BLaER1 treated with 17β-estradiol and CSF1 and Interleukin-3, amounts not matched to agents 10 nM and 100 nM (cell line): ENCODE measurements around the gene CERS5.

ENCODE experiments used
- H3K27ac ChIP-seq, 11 experiments: shearing (Covaris generic); formaldehyde crosslinking; 2 replicates each; pipeline ENCODE4 v1.8.1; 2022
- H3K27me3 ChIP-seq, 11 experiments: shearing (Covaris generic); formaldehyde crosslinking; 2 replicates each; pipeline ENCODE4 v1.8.1; 2022
- H3K36me3 ChIP-seq, 11 experiments: shearing (Covaris generic); formaldehyde crosslinking; 2 replicates each; pipeline ENCODE4 v1.8.1; 2022
- H3K4me1 ChIP-seq, 10 experiments: shearing (Covaris generic); formaldehyde crosslinking; 2 replicates each; pipeline ENCODE4 v1.8.1; 2022
- H3K4me2 ChIP-seq, 11 experiments: shearing (Covaris generic); formaldehyde crosslinking; 2 replicates each; pipeline ENCODE4 v1.8.1; 2022
- H3K4me3 ChIP-seq, 10 experiments: shearing (Covaris generic); formaldehyde crosslinking; 2 replicates each; pipeline ENCODE4 v1.8.1; 2022
- H3K9ac ChIP-seq, 11 experiments: shearing (Covaris generic); formaldehyde crosslinking; 2 replicates each; pipeline ENCODE4 v1.8.1; 2022
- H3K9me3 ChIP-seq, 11 experiments: shearing (Covaris generic); formaldehyde crosslinking; replicated peaks in 1 of 11; 2 replicates each; pipeline ENCODE4 v1.8.1; 2022
- H4K20me1 ChIP-seq, 11 experiments: shearing (Covaris generic); formaldehyde crosslinking; 2 replicates each; pipeline ENCODE4 v1.8.1; 2022
- Cebpa-rat ChIP-seq, 11 experiments: shearing (Covaris generic); IDR thresholded peaks; 2 replicates each; pipeline ENCODE4 v1.8.1; 2022

CERS5 gene

DNA sequence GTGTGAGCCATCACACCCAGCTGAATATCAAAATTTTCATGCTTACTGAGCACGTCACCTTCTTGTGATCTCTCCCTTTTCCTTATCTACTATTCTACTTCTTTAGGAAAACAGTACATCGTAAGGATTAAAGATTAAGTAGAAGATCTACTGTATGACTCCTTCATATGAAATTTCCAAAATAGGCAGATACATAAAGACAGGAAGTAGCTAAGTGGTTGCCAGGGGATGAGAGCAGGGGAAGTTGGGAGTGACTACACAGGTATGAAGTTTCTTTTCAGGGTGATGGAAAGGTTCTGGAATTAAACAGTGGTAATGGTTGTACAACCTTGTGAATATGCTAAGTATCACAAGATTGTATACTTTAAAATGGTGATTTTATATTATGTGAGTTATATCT, 36.5 kb upstream of the CERS5 start:
- no peak overlapping the region for H3K4me3 ChIP-seq
- H4K20me1 ChIP-seq: no peaks in the 10 kb centered on the region
- no peak overlapping the region for H3K27ac ChIP-seq
- H3K36me3 ChIP-seq: peaks cover 12 to 94% (median 47%) of the 10 kb centered on the region in 11 experiments; a peak in 19 of 22 replicates
- H3K9me3 ChIP-seq: no peaks in the 10 kb centered on the region
- H3K27me3 ChIP-seq: no peaks in the 10 kb centered on the region
- H3K4me2 ChIP-seq: no peak overlapping the region
- TF ChIP-seq Cebpa-rat (IDR thresholded peaks at IDR 0.05): no peak
- no peaks in the 10 kb centered on the region for H3K4me1 ChIP-seq
- no peak overlapping the region for H3K9ac ChIP-seq

DNA sequence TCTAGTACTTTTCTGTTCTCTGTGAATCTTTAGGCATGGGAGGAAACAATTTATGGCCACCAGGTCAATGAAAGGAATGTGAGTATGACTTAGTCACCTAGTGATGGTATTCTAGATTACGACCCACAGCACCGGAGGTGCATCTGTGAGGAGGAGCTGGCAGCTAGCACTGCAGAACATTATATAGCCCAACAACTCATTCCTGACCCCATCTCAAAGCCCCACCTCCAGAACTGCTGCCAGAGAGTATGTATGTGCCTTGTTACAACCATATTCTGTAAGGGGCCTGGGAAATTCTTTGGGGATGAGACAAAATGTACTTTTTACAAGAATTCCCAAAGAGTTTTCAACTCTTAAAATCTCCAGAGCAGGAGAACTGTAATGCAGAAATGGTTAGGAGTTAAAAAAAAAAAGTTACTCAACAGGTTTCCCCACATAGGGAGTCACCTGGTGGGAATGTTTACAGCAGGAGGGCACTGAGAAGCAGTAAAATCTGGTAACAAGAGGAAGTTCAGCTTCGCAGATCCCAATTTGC, 34.9 kb upstream of the CERS5 start:
- peaks cover 12 to 99% (median 50%) of the 10 kb centered on the region in 11 experiments; a peak in 19 of 22 replicates for H3K36me3 ChIP-seq

DNA sequence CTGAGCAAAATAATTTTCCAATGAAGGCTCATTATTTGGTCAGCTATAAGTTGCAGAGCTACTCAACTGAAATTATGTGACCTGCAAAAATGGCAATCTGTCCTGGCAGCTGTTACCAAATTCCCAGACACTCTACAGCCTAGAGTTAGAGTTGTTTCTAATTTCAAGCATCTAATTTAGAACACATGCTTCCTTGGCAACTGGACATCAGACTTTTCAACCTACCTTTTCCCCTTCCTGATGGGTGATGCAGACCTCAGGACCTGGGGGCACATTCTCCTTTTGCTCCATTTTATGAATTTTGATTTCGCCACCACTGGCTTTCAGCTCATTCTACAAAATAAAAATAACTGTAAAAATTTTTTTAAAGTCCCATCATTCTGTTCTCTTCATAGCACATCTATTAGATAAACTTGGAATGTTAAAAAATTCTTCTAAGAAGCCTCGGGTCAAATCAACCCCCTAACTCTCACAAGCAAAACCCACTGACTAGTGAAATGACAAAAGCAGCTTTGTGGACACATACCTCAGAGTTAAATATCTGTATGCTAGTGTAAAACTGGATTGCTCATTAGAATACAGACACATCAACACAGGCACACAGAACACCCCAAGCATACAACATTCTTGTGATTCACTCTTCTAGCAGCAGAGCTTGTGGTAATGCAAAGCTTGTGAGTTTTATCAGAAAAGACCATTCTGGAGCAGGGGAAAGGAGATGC, 33.5 kb upstream of the CERS5 start:
- Histone ChIP-seq H3K4me3 (no peak overlapping the region), H3K27ac (no peak overlapping the region), H3K36me3 (peaks cover 12 to 100% (median 52%) of the 10 kb centered on the region in 11 experiments; a peak in 19 of 22 replicates), H3K9me3 (no peaks in the 10 kb centered on the region), H3K4me2 (no peak overlapping the region), H3K27me3 (no peaks in the 10 kb centered on the region), H4K20me1 (no peaks in the 10 kb centered on the region), H3K4me1 (no peaks in the 10 kb centered on the region), H3K9ac (no peak overlapping the region)
- no peak for TF ChIP-seq Cebpa-rat (IDR thresholded peaks at IDR 0.05)

More for the DNA sequence above, 34.9 kb upstream of the CERS5 start:
- Histone ChIP-seq H3K9ac (no peak overlapping the region), H3K4me3 (no peak overlapping the region), H3K4me2 (no peak overlapping the region), H3K4me1 (no peaks in the 10 kb centered on the region), H3K27me3 (no peaks in the 10 kb centered on the region), H4K20me1 (no peaks in the 10 kb centered on the region), H3K27ac (no peak overlapping the region), H3K9me3 (no peaks in the 10 kb centered on the region)
- no peak for TF ChIP-seq Cebpa-rat (IDR thresholded peaks at IDR 0.05)

DNA sequence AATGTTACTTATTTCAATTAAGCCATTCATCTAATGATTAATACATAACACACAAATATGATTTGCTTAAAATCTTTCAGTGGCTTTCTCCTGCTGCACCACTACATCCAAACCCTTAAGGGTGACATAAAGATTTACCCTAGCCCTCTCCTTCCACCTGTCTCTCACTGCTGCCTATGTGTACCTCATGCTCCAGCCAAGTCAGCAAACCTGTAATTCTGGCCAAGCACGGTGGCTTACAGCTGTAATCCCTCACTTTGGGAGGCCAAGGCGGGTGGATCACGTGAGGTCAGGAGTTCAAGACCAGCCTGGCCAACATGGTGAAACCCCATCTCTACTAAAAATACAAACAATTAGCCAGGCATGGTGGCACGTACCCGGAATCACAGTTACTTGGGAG, 31.7 kb upstream of the CERS5 start:
- TF ChIP-seq Cebpa-rat (IDR thresholded peaks at IDR 0.05): no peak
- Histone ChIP-seq H3K4me1 (no peaks in the 10 kb centered on the region), H3K4me2 (no peak overlapping the region), H3K27ac (no peak overlapping the region), H3K4me3 (no peak overlapping the region), H3K9ac (no peak overlapping the region), H3K9me3 (no peaks in the 10 kb centered on the region), H3K27me3 (no peaks in the 10 kb centered on the region), H4K20me1 (no peaks in the 10 kb centered on the region), H3K36me3 (peaks cover 3 to 100% (median 49%) of the 10 kb centered on the region in 11 experiments; a peak in 18 of 22 replicates)

- no peak overlapping the region for H3K9ac ChIP-seq
- no peak overlapping the region for H3K4me3 ChIP-seq
- H3K27me3 ChIP-seq: no peaks in the 10 kb centered on the region
- H4K20me1 ChIP-seq: no peaks in the 10 kb centered on the region
- TF ChIP-seq Cebpa-rat (IDR thresholded peaks at IDR 0.05): no peak
- no peaks in the 10 kb centered on the region for H3K4me1 ChIP-seq
- no peak overlapping the region for H3K4me2 ChIP-seq
- peaks cover 0 to 96% (median 49%) of the 10 kb centered on the region in 11 experiments; a peak in 19 of 22 replicates for H3K36me3 ChIP-seq
- no peak overlapping the region for H3K27ac ChIP-seq
- H3K9me3 ChIP-seq: no peaks in the 10 kb centered on the region
These were observed 30.1 kb upstream of the CERS5 start for GRCh38 chr12:50197297-50197727.

- Histone ChIP-seq H3K4me2 (no peak overlapping the region), H3K36me3 (peaks cover 0 to 96% (median 52%) of the 10 kb centered on the region in 11 experiments; a peak in 19 of 22 replicates), H3K27me3 (no peaks in the 10 kb centered on the region), H3K4me1 (no peaks in the 10 kb centered on the region), H3K4me3 (no peak overlapping the region), H3K27ac (no peak overlapping the region), H3K9ac (no peak overlapping the region), H4K20me1 (no peaks in the 10 kb centered on the region), H3K9me3 (no peaks in the 10 kb centered on the region)
- TF ChIP-seq Cebpa-rat (IDR thresholded peaks at IDR 0.05): no peak
These were observed 29.4 kb upstream of the CERS5 start for GRCh38 chr12:50196537-50196936.

DNA sequence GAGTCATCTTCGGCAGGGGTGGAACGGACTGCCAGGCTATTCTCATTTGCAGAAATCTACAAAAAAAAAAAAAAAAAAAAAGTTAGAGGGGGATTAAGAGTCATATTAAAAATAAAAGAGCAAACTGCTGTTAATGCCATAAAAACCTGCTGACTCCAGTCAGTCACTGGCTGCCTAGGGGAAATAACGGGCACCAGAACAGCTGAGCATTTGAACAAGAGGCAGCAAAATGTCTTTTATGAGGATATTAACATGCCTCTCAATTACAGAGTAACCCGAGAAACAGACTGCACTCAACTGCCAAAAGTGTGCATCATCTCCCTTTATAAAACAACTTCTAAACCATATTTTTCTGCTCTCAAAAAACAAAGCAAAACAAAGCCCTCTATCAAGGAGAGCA, 28.7 kb upstream of the CERS5 start:
- Histone ChIP-seq H3K4me3 (no peak overlapping the region), H3K27me3 (no peaks in the 10 kb centered on the region), H3K4me1 (no peaks in the 10 kb centered on the region), H3K36me3 (peaks cover 0 to 96% (median 57%) of the 10 kb centered on the region in 11 experiments; a peak in 20 of 22 replicates), H3K27ac (no peak overlapping the region), H3K9me3 (no peaks in the 10 kb centered on the region), H3K4me2 (no peak overlapping the region), H4K20me1 (no peaks in the 10 kb centered on the region), H3K9ac (no peak overlapping the region)
- TF ChIP-seq Cebpa-rat (IDR thresholded peaks at IDR 0.05): no peak

- peaks cover 0 to 92% (median 32%) of the 10 kb centered on the region in 11 experiments; a peak in 19 of 22 replicates for H3K36me3 ChIP-seq
These were observed 25.7 kb upstream of the CERS5 start for GRCh38 chr12:50192908-50193307.

GRCh38 chr12:50192236-50192635, 25.1 kb upstream of the CERS5 start:
- H3K9me3 ChIP-seq: no peaks in the 10 kb centered on the region
- no peaks in the 10 kb centered on the region for H3K4me1 ChIP-seq
- H3K4me2 ChIP-seq: no peak overlapping the region
- peaks cover 0 to 92% (median 25%) of the 10 kb centered on the region in 11 experiments; a peak in 19 of 22 replicates for H3K36me3 ChIP-seq
- no peaks in the 10 kb centered on the region for H4K20me1 ChIP-seq
- no peaks in the 10 kb centered on the region for H3K27me3 ChIP-seq
- no peak for TF ChIP-seq Cebpa-rat (IDR thresholded peaks at IDR 0.05)
- H3K9ac ChIP-seq: no peak overlapping the region
- H3K27ac ChIP-seq: no peak overlapping the region
- H3K4me3 ChIP-seq: no peak overlapping the region

More at GRCh38 chr12:50192908-50193307, 25.7 kb upstream of the CERS5 start:
- Histone ChIP-seq H3K4me1 (no peaks in the 10 kb centered on the region), H4K20me1 (no peaks in the 10 kb centered on the region), H3K9me3 (no peaks in the 10 kb centered on the region), H3K9ac (no peak overlapping the region), H3K4me3 (no peak overlapping the region), H3K27me3 (no peaks in the 10 kb centered on the region), H3K27ac (no peak overlapping the region), H3K4me2 (no peak overlapping the region)
- TF ChIP-seq Cebpa-rat (IDR thresholded peaks at IDR 0.05): no peak

DNA sequence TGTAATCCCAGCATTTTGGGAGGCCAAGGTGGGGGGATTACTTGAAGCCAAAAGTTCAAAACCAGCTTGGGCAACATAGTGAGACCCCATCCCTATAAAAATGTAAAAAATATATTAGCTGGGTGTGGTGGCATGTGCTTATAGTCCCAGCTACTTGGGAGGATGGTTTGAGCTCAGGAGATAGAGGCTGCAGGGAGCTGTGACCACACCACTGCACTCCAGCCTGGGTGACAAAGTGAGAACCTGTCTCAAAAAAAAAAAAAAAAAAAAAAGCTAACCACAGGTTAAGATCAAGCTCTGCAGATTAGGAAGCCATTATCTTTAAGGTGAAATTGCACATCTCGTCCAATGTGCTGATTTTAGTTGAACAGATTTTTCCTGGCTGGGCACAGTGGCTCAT, 23.7 kb upstream of the CERS5 start:
- no peaks in the 10 kb centered on the region for H4K20me1 ChIP-seq
- H3K36me3 ChIP-seq: peaks cover 0 to 89% (median 21%) of the 10 kb centered on the region in 11 experiments; a peak in 18 of 22 replicates
- no peak overlapping the region for H3K27ac ChIP-seq
- no peaks in the 10 kb centered on the region for H3K4me1 ChIP-seq
- H3K9ac ChIP-seq: no peak overlapping the region
- H3K9me3 ChIP-seq: no peaks in the 10 kb centered on the region
- no peak overlapping the region for H3K4me2 ChIP-seq
- H3K4me3 ChIP-seq: no peak overlapping the region
- no peaks in the 10 kb centered on the region for H3K27me3 ChIP-seq
- TF ChIP-seq Cebpa-rat (IDR thresholded peaks at IDR 0.05): no peak
